Breast epithelium (tissue), 3 donors: ENCODE data around the gene CEP112.

Source experiments
- POLR2A ChIP-seq: fragments of 450-650 bp; IDR thresholded peaks from one replicate; pipeline ENCODE4 v1.6.1; 2016; ENCODE audit warnings: antibody characterized with exemption, mild to moderate bottlenecking, moderate library complexity
- POLR2AphosphoS5 ChIP-seq, 3 donors: sonication (generic); formaldehyde crosslinking; IDR thresholded peaks; one replicate each; pipeline ENCODE4 v1.6.1; 2017; ENCODE audit warnings: antibody characterized with exemption in 3 of 3
- TF ChIP-seq, protein P1 (sequence below), 3 donors: fragments of 450-650 bp; IDR thresholded peaks; one replicate each; pipeline ENCODE4 v1.5.1; 2016 to 2017; ENCODE audit warnings: antibody characterized with exemption in 3 of 3, mild to moderate bottlenecking in 3 of 3, moderate library complexity in 3 of 3

DNA sequence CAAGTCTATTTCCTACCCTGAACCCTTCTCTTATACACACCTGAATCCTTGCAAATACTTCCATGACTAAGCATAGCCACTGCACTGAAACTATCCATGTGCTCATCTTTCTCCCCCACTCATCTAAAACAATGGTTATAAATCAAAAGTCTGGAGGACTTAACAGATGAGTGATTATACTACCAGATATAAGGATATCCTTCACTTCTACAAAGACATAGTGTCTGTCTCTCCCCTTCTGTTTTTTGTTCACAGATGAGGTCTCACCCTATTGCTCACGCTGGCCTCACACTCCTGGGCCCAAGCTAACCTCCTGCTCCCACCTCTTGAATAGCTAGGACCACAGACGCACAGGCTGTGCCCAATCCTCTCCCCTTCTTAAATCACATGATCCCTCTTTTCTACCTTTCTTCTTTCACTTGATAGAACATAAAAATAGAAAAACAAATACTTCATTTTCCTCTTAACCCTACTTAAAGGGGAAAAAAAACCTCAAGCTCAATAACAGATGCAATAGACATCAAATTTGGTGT lies 19.2 kb downstream of the CEP112 start:
- no peak for TF ChIP-seq POLR2AphosphoS5 (IDR thresholded peaks at IDR 0.05)
- TF ChIP-seq POLR2A, result no peak
- TF ChIP-seq, protein P1, sequence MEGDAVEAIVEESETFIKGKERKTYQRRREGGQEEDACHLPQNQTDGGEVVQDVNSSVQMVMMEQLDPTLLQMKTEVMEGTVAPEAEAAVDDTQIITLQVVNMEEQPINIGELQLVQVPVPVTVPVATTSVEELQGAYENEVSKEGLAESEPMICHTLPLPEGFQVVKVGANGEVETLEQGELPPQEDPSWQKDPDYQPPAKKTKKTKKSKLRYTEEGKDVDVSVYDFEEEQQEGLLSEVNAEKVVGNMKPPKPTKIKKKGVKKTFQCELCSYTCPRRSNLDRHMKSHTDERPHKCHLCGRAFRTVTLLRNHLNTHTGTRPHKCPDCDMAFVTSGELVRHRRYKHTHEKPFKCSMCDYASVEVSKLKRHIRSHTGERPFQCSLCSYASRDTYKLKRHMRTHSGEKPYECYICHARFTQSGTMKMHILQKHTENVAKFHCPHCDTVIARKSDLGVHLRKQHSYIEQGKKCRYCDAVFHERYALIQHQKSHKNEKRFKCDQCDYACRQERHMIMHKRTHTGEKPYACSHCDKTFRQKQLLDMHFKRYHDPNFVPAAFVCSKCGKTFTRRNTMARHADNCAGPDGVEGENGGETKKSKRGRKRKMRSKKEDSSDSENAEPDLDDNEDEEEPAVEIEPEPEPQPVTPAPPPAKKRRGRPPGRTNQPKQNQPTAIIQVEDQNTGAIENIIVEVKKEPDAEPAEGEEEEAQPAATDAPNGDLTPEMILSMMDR (IDR thresholded peaks at IDR 0.05), result no peak
